Psoas muscle (tissue), 8 donors: ENCODE data around the gene GREM1. TPM values are rescaled to one million over a fixed set of nuclear protein-coding genes. Genes with fewer than 3 reads are reported as not detected.

Experiments used
- ATAC-seq, 4 donors: fragments of 200-7000 bp; cut with Tn5 transposase; one replicate each; pipeline ENCODE4 v1.9.1; 2020; ENCODE audit warnings: moderate library complexity in 3 of 4, mild to moderate bottlenecking in 2 of 4
- DNase-seq, 2 donors: peaks; one replicate each; pipeline ENCODE4 v3.0.0-alpha.2; 2020
- H3K27ac ChIP-seq: fragments of 200-600 bp; one replicate; pipeline ENCODE4 v1.8.0; 2022
- H3K27me3 ChIP-seq, 3 donors: fragments of 200-600 bp in 1 of 3; one replicate each; pipeline versions ENCODE4 v1.6.1 to v1.8.0; 2013 to 2022; ENCODE audit warnings: low read length in 2 of 3, mild to moderate bottlenecking in 2 of 3, moderate library complexity in 1 of 3; ENCODE audit not compliant: insufficient read depth in 3 of 3
- H3K36me3 ChIP-seq, 2 donors: fragments of 200-600 bp in 1 of 2; one replicate each; pipeline versions ENCODE4 v1.6.1 to v1.8.0; 2013 to 2022; ENCODE audit warnings: low read depth in 1 of 2, mild to moderate bottlenecking in 1 of 2, moderate library complexity in 1 of 2; ENCODE audit not compliant: insufficient read depth in 1 of 2
- H3K4me1 ChIP-seq: fragments of 200-600 bp; one replicate; pipeline ENCODE4 v1.8.0; 2022
- H3K4me3 ChIP-seq: fragments of 200-600 bp; one replicate; pipeline ENCODE4 v1.8.0; 2022; ENCODE audit warnings: mild to moderate bottlenecking
- H3K9me3 ChIP-seq: fragments of 200-600 bp; one replicate; pipeline ENCODE4 v1.8.0; 2022
- WGBS, 3 donors: extraction: QIAGEN DNeasy Blood & Tissue Kit; methylation state at CpG; one replicate each; pipeline versions ENCODE4 v1.1.6 to v1.1.7; 2013; 5-methylcytosine and 5-hydroxymethylcytosine counted together
- intact Hi-C, 2 donors: fragments of 100-400 bp; cut with DNase I; formaldehyde crosslinking; loops; one replicate each; pipeline versions ENCODE4 v1.11.0 to v1.14.2; 2022
- polyA plus RNA-seq, 3 donors: library from polyadenylated mRNA; stranded (reverse); fragments of 200-250 nt; gene quantifications; one replicate each; pipeline ENCODE4 v1.2.3, GENCODE V29; 2013
- total RNA-seq, 4 donors: library from RNA; stranded (reverse); fragmentation: NEBNext Ultra II Directional in 2 of 4; extraction: Animal tissue kit (Norgen Biotek cat#: 25700) in 2 of 4; gene quantifications; one replicate each; pipeline versions ENCODE4 v1.2.1 to v1.2.4, GENCODE V29; 2021 to 2023
- TF ChIP-seq, protein P1 (sequence below): fragments of 200-600 bp; IDR thresholded peaks from one replicate; pipeline ENCODE4 v1.8.0; 2022; ENCODE audit warnings: antibody characterized with exemption
- donor health status: healthy with polysubstance abuse.
- donor health status: DM: no; HTN: no; CAD: no; lungs with moderate emphysema.
- donor health status: Bipolar disorder and iron deficiency.
- donor health status: healthy.
- donor health status: DM: yes; HTN: yes; CAD: no.
- donor health status: DM: no; HTN: no; CAD: no.
- donor health status: DM: no; HTN: no; CAD: no.
- donor health status: DM: yes; HTN: yes; CAD: no.

Gene GREM1
- total and polyA plus RNA-seq, 7 donors: 0.09 to 4.5 (median 1.3) TPM

DNA sequence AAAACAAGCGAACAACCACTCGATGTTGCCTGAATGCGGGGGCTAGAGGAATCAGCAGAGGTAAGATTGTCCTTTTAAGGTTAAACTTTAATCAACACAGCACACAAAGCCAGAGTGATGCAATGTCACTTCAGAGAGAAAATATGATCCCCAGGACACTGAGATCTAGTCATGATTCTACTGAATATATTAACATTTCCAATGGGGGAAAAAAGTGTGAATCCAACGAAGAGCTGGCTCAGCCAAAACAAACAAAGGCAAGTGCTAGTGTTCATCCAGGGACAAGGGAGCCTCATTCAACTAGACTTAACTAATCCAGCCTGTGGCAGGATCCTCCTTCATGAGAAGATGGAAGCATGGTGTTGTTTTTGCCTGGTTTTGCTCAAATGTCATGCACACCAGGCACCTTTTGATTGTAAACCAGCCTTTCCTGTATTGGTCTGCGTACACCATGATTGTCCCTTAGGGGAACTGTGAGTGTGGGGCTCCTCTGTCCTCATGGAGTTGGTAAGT, 40.5 kb upstream of the GREM1 start:
- TF ChIP-seq, protein P1, sequence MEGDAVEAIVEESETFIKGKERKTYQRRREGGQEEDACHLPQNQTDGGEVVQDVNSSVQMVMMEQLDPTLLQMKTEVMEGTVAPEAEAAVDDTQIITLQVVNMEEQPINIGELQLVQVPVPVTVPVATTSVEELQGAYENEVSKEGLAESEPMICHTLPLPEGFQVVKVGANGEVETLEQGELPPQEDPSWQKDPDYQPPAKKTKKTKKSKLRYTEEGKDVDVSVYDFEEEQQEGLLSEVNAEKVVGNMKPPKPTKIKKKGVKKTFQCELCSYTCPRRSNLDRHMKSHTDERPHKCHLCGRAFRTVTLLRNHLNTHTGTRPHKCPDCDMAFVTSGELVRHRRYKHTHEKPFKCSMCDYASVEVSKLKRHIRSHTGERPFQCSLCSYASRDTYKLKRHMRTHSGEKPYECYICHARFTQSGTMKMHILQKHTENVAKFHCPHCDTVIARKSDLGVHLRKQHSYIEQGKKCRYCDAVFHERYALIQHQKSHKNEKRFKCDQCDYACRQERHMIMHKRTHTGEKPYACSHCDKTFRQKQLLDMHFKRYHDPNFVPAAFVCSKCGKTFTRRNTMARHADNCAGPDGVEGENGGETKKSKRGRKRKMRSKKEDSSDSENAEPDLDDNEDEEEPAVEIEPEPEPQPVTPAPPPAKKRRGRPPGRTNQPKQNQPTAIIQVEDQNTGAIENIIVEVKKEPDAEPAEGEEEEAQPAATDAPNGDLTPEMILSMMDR: no peak
- DNase-seq: no peak
- Histone ChIP-seq H3K27ac (no peak overlapping the region), H3K27me3 (no peaks in the 10 kb centered on the region), H3K9me3 (no peaks in the 10 kb centered on the region), H3K4me1 (no peaks in the 10 kb centered on the region), H3K4me3 (no peak overlapping the region), H3K36me3 (no peaks in the 10 kb centered on the region)
- intact Hi-C loops: no loop called here
- 72 to 79% (median 75%) methylated on average over 5 of the region's 5 CpGs for WGBS, 3 donors
- ATAC-seq: no peak

DNA sequence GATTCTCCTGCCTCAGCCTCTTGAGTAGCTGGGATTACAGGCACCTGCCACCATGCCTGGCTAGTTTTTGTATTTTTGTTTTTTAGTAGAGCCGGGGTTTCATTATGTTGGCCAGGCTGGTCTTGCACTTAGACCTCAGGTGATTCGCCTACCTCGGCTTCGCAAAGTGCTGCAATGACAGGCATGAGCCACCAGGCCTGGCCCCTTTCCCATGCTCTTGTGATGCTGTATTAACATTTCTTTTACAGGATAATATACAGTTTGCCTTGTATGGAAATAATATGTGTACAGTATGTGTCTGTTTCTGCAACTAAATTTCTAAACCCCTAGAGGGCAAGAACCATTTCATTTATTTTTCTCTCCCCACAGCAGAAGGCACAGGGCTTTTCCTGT, 38.5 kb upstream of the GREM1 start:
- WGBS, 3 donors: 90 to 94% (median 92%) methylated on average over 4 of the region's 4 CpGs
- no peak overlapping the region for H3K27ac ChIP-seq
- no peaks in the 10 kb centered on the region for H3K9me3 ChIP-seq
- no peak overlapping the region for H3K4me3 ChIP-seq
- no peaks in the 10 kb centered on the region for H3K4me1 ChIP-seq
- intact Hi-C loops: no loop called here
- H3K27me3 ChIP-seq: no peaks in the 10 kb centered on the region
- DNase-seq (no peak), ATAC-seq (no peak)
- TF ChIP-seq, protein P1: no peak
- no peaks in the 10 kb centered on the region for H3K36me3 ChIP-seq

DNA sequence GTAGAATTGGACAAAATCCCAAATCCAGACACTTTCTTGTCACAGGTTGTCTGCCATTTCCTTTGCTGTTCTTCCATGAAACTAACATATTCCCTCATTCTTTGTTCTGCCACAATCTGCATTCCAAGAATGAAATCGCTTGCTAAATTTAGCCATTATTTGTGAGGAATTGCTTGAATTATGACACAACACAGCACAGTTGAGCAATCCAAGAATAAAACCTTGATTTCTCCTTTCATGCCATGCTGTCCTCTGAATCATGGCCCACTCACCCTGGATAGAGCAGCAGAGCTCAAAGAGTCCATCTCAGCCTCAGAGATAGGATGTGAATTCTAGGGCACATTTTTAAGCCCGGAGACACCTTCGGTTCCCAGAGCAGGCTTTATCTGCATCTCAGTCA, 35.2 kb upstream of the GREM1 start:
- DNase-seq: no peak
- Histone ChIP-seq H3K9me3 (no peaks in the 10 kb centered on the region), H3K27ac (no peak overlapping the region), H3K4me3 (no peak overlapping the region), H3K36me3 (no peaks in the 10 kb centered on the region), H3K4me1 (no peaks in the 10 kb centered on the region), H3K27me3 (peaks cover 0 to 1% (median 0%) of the 10 kb centered on the region in 3 donors)
- intact Hi-C loops: no loop called here
- WGBS, 3 donors: 87 to 96% (median 88%) methylated on average over 3 of the region's 3 CpGs
- TF ChIP-seq, protein P1: no peak
- no peak for ATAC-seq

DNA sequence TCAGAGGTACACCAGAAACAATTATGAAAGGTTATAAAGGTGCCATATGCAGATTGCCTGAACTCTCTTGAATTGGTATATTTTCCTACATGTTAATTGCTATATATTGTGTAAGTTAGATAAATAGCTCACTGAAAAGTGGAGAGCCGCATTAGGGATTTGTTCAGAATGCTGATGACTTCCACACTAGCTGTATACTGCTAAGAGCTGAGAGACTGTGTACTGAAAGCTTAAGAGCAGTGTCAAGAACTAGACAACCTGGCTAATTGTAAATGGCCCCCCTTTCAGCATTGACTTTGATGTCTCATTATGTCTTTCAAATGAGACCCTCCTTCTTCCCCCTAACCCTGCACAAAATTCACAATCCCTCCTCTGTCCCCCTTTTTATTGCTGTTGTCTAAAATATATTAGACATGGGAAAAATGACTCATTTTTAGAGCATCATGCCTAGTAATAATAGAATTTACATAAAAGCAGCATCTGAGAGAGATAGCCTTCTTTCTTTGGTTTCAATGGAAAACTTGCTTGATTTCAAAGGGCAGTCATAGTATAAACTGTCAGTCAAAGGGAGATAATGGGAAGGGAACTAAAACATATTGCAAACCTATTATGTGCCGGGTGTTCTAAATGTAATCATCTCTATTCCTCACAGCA, 34.7 kb upstream of the GREM1 start:
- Histone ChIP-seq H3K4me3 (no peak overlapping the region), H3K27ac (no peak overlapping the region), H3K9me3 (no peaks in the 10 kb centered on the region), H3K27me3 (peaks cover 0 to 1% (median 0%) of the 10 kb centered on the region in 3 donors), H3K4me1 (no peaks in the 10 kb centered on the region), H3K36me3 (no peaks in the 10 kb centered on the region)
- TF ChIP-seq, protein P1: no peak
- DNase-seq (no peak), ATAC-seq (no peak)
- intact Hi-C loops: no loop called here
- WGBS, 3 donors: 96 to 98% (median 96%) methylated on average over 2 of the region's 2 CpGs
